Stimulated activated naive CD8-positive, alpha-beta T cell treated with anti-CD3 and anti-CD28 coated beads, Interleukin-15, amount 100 ng/mL, for 72 hours (primary cell): ENCODE results near the gene LTBP2.

Experiments
- ATAC-seq: fragments of 150-1000 bp; cut with Tn5 transposase; 2 replicates; pipeline ENCODE4 v1.10.0; 2021; ENCODE audit warnings: mild to moderate bottlenecking, moderate library complexity
- DNase-seq, 2 donors: peaks; one replicate each; pipeline ENCODE4 v3.0.0; 2021 to 2022
- H3K27ac Mint-ChIP-seq, 2 donors: one replicate each; pipeline ENCODE4 v1.8.0; 2022; ENCODE audit warnings: mild to moderate bottlenecking in 2 of 2, mixed read lengths in 2 of 2, moderate library complexity in 2 of 2
- H3K27me3 Mint-ChIP-seq: one replicate; pipeline ENCODE4 v1.8.0; 2022; ENCODE audit warnings: mixed read lengths
- H3K4me1 Mint-ChIP-seq: one replicate; pipeline ENCODE4 v1.8.0; 2022; ENCODE audit warnings: mild to moderate bottlenecking, mixed read lengths
- H3K4me3 Mint-ChIP-seq, 2 donors: one replicate each; pipeline ENCODE4 v1.8.0; 2022; ENCODE audit warnings: mild to moderate bottlenecking in 2 of 2, mixed read lengths in 2 of 2, moderate library complexity in 1 of 2
- H3K9me3 Mint-ChIP-seq, 2 donors: one replicate each; pipeline ENCODE4 v1.8.0; 2022; ENCODE audit warnings: mixed read lengths in 2 of 2

LTBP2 gene

DNA sequence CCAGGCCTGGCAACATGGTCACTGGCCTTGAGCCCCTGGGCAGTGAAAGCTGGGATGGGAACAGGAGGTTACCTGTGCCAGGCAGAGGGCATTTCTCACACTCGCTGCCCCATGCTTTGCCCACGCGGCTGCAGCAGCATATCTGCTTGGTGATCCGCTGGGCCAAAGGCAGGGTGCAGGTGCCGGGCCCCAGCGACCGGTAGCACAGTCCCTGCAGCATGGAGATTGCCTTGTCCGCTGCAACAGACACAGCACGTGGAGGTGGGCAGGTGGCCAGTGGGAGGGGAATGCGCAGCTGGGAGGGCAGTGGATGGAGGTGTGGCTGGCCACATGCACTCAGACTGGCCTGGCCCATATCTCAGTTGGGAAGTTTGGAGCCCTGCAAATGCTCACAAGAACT, 83.2 kb downstream of the LTBP2 start:
- no peak overlapping the region for H3K27ac Mint-ChIP-seq
- peaks cover 9% of the 10 kb centered on the region for H3K4me1 Mint-ChIP-seq
- DNase-seq = no peak
- peaks cover 26% of the 10 kb centered on the region for H3K27me3 Mint-ChIP-seq
- no peak for ATAC-seq
- no peak overlapping the region for H3K4me3 Mint-ChIP-seq
- no peaks in the 10 kb centered on the region for H3K9me3 Mint-ChIP-seq

GRCh38 chr14:74528406-74528805, 83.6 kb downstream of the LTBP2 start:
- H3K4me1 Mint-ChIP-seq = peaks cover 6% of the 10 kb centered on the region
- H3K9me3 Mint-ChIP-seq = no peaks in the 10 kb centered on the region
- DNase-seq = no peak
- no peak overlapping the region for H3K4me3 Mint-ChIP-seq
- peaks cover 26% of the 10 kb centered on the region for H3K27me3 Mint-ChIP-seq
- H3K27ac Mint-ChIP-seq = peak overlapping the region in 1 of 2 donors; percentile 60
- ATAC-seq = no peak

- Mint-ChIP-seq H3K9me3 (no peaks in the 10 kb centered on the region), H3K4me1 (no peaks in the 10 kb centered on the region), H3K27ac (peak overlapping the region in 1 of 2 donors; percentile 12), H3K4me3 (no peak overlapping the region), H3K27me3 (peaks cover 26% of the 10 kb centered on the region)
- ATAC-seq (no peak), DNase-seq (no peak)
Measured at GRCh38 chr14:74527736-74528280, 84.2 kb downstream of the LTBP2 start.

DNA sequence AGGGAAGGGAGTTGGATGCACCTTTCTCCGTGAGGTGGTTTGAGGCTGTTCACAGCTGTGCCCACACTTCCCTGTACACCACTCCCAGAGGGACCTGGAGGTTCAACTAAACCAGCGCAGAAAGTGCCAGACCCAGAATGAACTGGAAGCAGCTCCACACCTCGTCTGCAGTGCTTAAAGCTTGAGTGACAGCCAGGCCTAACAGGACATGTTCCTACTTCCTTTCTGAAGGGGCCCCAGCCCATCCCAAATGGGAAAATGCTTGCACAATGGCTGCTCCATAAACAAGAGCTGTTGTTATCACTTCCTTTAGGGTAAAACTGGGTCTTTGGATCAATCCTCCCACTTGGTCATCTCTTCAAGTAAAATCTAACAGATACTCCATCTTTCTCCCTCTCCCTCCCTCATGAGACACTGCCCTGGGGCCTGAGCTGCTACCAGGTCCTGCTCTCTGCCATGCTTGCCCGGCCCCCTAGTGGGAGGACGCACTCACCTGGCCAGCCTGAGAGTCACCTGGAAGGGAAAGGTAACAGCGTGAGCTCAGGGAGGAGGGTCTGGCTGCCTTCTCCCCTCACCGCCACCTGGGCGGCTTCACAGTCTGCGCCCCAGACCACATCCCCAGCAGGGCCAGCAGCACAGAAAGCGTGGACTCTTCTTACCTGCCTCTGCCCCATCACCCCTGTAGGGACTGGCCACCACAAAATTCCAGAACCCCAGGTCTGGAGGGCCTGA, 85.0 kb downstream of the LTBP2 start:
- ATAC-seq (no peak), DNase-seq (no peak)
- peaks cover 26% of the 10 kb centered on the region for H3K27me3 Mint-ChIP-seq
- no peaks in the 10 kb centered on the region for H3K4me1 Mint-ChIP-seq
- H3K4me3 Mint-ChIP-seq = no peak overlapping the region
- no peaks in the 10 kb centered on the region for H3K9me3 Mint-ChIP-seq
- H3K27ac Mint-ChIP-seq = no peak overlapping the region

DNA sequence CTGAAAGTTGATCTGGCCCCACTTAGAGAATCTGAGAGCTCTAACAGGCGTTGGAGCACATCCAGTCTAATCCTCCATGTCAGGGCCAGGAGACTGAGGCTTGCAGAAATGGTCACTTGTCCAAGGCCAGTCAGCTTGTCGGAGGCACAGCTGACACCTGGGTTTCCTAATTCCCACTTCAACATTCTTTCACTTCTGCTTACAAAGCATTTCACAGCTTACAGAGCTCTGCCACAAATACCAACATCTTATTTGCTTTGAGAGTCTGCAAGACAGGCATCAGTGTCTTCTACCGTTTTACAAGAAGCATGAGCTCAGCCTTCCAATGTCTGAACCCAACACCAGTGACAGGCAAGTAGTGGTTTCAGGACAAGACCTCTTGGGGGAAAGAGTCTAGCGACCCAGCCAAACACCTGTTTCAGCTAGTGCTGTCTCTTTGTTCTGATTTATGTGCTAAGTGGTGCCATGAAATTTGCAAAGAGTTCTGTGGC, 86.6 kb downstream of the LTBP2 start:
- Mint-ChIP-seq H3K9me3 (no peaks in the 10 kb centered on the region), H3K27me3 (peaks cover 26% of the 10 kb centered on the region), H3K4me3 (no peak overlapping the region), H3K27ac (no peak overlapping the region), H3K4me1 (no peaks in the 10 kb centered on the region)
- no peak for DNase-seq
- no peak for ATAC-seq

GRCh38 chr14:74524812-74525135, 87.3 kb downstream of the LTBP2 start:
- ATAC-seq = no peak
- H3K9me3 Mint-ChIP-seq = no peaks in the 10 kb centered on the region
- peaks cover 26% of the 10 kb centered on the region for H3K27me3 Mint-ChIP-seq
- H3K4me1 Mint-ChIP-seq = no peaks in the 10 kb centered on the region
- no peak overlapping the region for H3K27ac Mint-ChIP-seq
- DNase-seq = no peak
- H3K4me3 Mint-ChIP-seq = no peak overlapping the region

DNA sequence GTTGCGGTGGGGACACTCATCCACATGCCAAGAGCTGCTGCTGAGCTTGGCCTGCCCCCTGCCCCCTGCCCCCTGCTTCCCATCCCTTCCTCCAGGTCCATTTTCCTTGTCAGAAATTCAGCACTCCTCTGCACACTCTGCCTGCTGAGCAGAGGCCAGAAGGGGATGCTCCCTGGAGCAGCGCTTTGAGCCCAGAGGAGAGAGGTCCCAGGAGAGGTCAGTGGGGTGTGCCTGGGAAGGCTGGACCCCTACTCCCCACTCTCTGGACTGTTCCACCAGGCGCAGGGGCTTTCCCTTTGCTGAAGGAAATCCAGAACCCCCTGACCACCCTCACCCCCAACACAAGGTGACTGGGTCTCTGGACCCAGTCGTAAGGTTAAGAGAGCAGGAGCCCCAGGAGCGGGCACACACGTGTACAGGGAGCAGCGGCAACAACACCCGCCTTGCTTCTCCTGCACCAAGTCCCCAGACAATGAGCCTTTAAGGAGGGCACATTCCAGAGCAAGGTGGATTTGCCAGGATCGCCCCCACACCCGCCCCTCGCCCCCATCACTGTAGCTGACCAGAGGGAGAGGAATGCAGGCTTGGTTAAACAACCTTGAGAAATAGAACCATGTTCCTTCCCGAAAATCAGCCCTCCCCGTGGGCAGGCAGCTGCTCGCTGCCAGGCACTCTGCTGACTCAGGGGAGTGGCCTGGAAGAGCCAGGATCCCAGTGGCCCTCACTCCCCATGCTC, 87.8 kb downstream of the LTBP2 start:
- no peaks in the 10 kb centered on the region for H3K9me3 Mint-ChIP-seq
- DNase-seq = no peak
- ATAC-seq = no peak
- no peak overlapping the region for H3K27ac Mint-ChIP-seq
- peaks cover 26% of the 10 kb centered on the region for H3K27me3 Mint-ChIP-seq
- no peaks in the 10 kb centered on the region for H3K4me1 Mint-ChIP-seq
- no peak overlapping the region for H3K4me3 Mint-ChIP-seq

- peak; percentile 27 for ATAC-seq
- H3K9me3 Mint-ChIP-seq = no peaks in the 10 kb centered on the region
- no peak overlapping the region for H3K4me3 Mint-ChIP-seq
- DNase-seq = no peak
- H3K4me1 Mint-ChIP-seq = no peaks in the 10 kb centered on the region
- peak overlapping the region in 1 of 2 donors; percentile 65 for H3K27ac Mint-ChIP-seq
- peaks cover 37% of the 10 kb centered on the region for H3K27me3 Mint-ChIP-seq
Measured at GRCh38 chr14:74522740-74523139, 89.3 kb downstream of the LTBP2 start.

- no peak overlapping the region for H3K27ac Mint-ChIP-seq
- H3K27me3 Mint-ChIP-seq = peaks cover 41% of the 10 kb centered on the region
- DNase-seq (no peak), ATAC-seq (no peak)
- H3K4me3 Mint-ChIP-seq = no peak overlapping the region
- no peaks in the 10 kb centered on the region for H3K9me3 Mint-ChIP-seq
- H3K4me1 Mint-ChIP-seq = no peaks in the 10 kb centered on the region
Measured at GRCh38 chr14:74521756-74522155, 90.3 kb downstream of the LTBP2 start.

- no peak for DNase-seq
- Mint-ChIP-seq H3K27ac (no peak overlapping the region), H3K4me3 (no peak overlapping the region), H3K27me3 (peaks cover 41% of the 10 kb centered on the region), H3K9me3 (no peaks in the 10 kb centered on the region), H3K4me1 (peaks cover 4% of the 10 kb centered on the region)
- no peak for ATAC-seq
Measured at GRCh38 chr14:74519316-74520074, 92.5 kb downstream of the LTBP2 start.

- Mint-ChIP-seq H3K27me3 (peaks cover 52% of the 10 kb centered on the region), H3K4me3 (no peak overlapping the region), H3K9me3 (no peaks in the 10 kb centered on the region), H3K27ac (no peak overlapping the region), H3K4me1 (peaks cover 8% of the 10 kb centered on the region)
- DNase-seq (no peak), ATAC-seq (no peak)
Measured at GRCh38 chr14:74518221-74518620, 93.8 kb downstream of the LTBP2 start.

DNA sequence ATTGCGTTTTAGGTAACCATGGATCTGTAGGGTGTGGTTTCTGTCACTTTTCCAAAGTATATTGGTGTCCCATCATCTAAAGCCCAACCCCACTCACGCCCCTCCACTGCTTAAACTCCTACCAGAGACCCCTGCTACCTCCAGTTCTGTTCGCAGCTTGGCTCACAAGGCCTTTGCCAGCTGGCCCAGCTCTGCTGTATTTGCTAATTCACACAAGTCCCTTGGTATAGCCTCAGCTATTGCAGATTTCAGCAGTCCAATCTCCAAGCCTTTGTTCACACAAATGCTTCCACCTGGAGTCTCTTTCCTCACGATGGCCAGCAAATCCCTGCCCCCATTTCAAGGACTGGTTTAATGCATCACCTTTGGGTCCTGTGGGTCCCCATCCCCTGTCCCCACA, 94.3 kb downstream of the LTBP2 start:
- no peak for ATAC-seq
- H3K4me1 Mint-ChIP-seq = peaks cover 8% of the 10 kb centered on the region
- H3K9me3 Mint-ChIP-seq = no peaks in the 10 kb centered on the region
- DNase-seq = no peak
- no peak overlapping the region for H3K27ac Mint-ChIP-seq
- no peak overlapping the region for H3K4me3 Mint-ChIP-seq
- peaks cover 54% of the 10 kb centered on the region for H3K27me3 Mint-ChIP-seq

DNA sequence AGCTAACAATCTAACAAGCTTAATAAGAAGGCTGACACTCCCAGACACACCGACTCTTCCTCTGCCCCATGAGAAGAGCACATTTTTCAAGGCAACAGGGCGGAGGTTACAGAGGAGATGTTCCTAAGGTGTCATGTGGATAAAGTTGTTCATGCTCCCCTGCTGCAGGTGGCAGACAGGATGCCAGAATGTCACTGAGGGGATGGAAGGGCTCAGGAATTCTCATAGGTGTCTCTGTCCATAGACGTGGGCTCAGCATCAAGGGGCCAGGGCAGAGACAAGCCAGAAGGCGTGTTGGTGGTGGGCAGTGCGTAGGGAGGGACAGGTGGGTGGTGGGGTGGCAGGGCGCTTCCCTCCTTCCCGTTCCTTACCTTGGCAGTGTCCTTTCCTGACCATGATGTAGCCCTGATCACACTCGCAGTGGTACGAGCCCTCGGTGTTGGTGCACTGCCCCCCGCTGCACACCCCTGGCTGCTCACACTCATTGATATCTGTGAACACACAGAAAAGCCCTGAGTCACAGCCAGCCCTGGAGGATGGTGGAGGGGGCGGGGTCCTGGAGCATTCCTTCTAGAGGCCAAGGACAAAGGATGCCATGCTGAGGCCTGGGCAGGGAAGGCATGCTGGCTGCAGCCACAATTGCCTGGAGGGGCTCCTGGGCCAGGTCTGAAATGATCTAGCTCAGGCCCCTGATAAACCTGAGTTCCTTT, 95.4 kb downstream of the LTBP2 start:
- H3K27me3 Mint-ChIP-seq = peaks cover 65% of the 10 kb centered on the region
- H3K4me3 Mint-ChIP-seq = no peak overlapping the region
- H3K9me3 Mint-ChIP-seq = no peaks in the 10 kb centered on the region
- ATAC-seq = no peak
- DNase-seq = no peak
- no peak overlapping the region for H3K27ac Mint-ChIP-seq
- H3K4me1 Mint-ChIP-seq = peaks cover 8% of the 10 kb centered on the region

DNA sequence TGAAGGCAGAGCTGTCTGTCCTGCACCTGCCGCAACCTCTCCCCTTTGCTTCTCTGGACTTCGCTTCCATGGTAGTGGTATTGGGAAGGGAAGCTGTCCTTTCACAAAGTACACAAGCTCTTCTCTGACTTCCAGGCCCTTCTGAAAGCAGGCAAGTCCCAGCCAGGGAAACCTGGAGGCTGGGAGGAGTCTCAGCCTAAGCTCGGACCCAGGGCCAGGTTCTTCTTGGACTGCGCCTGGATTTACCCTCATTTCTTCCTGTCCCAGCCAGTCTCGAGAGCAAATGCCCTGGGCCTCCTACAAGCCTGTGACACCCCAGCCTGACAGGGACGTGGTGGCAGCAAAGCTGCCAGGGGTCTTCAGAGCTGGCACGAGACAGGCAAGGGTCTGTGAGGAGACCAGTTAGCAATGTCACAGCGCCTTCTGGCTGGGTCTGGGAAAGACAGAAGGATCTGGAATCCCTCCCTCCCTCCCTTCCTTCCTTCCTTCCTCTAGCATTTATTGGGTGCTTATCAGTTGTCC, 96.1 kb downstream of the LTBP2 start:
- Mint-ChIP-seq H3K4me3 (no peak overlapping the region), H3K4me1 (peaks cover 8% of the 10 kb centered on the region), H3K27ac (peak overlapping the region in 1 of 2 donors; percentile 53), H3K27me3 (peaks cover 72% of the 10 kb centered on the region), H3K9me3 (no peaks in the 10 kb centered on the region)
- ATAC-seq = no peak
- no peak for DNase-seq

- no peak overlapping the region for H3K27ac Mint-ChIP-seq
- DNase-seq (no peak), ATAC-seq (no peak)
- H3K4me3 Mint-ChIP-seq = no peak overlapping the region
- H3K9me3 Mint-ChIP-seq = no peaks in the 10 kb centered on the region
- H3K27me3 Mint-ChIP-seq = peaks cover 78% of the 10 kb centered on the region
- peaks cover 8% of the 10 kb centered on the region for H3K4me1 Mint-ChIP-seq
Measured at GRCh38 chr14:74514471-74514941, 97.5 kb downstream of the LTBP2 start.
